Mammary epithelial cell (primary cell): ENCODE data around the gene KCNG4.

Experiments used
- CTCF ChIP-seq, 2 donors: IDR thresholded peaks in 1 of 2; conservative IDR thresholded peaks in 1 of 2; 2 replicates each; pipeline ENCODE4 v1.5.1; 2011 to 2012; ENCODE audit warnings: inconsistent platforms in 2 of 2, low read length in 2 of 2, mild to moderate bottlenecking in 2 of 2, control low read depth in 1 of 2, low read depth in 1 of 2; ENCODE audit not compliant: insufficient read depth in 1 of 2; ENCODE audit errors: extremely low read depth in 1 of 2
- EZH2 ChIP-seq: IDR thresholded peaks from 2 replicates; pipeline ENCODE4 v1.6.1; 2012; ENCODE audit warnings: low read length, inconsistent platforms, borderline replicate concordance

- no peak for TF ChIP-seq CTCF (conservative IDR thresholded peaks at IDR 0.05 in 1 of 2, IDR thresholded peaks at IDR 0.05 in 1 of 2; ENCODE audit: extremely low read depth in 1 of 2, insufficient read depth in 1 of 2, low read depth in 1 of 2, low read length in 2 of 2)
- no peak for TF ChIP-seq EZH2
These were observed 42.2 kb downstream of the KCNG4 start for GRCh38 chr16:84197466-84198128.
